ENCODE results near the gene ERBB3.

ERBB3 gene

DNA sequence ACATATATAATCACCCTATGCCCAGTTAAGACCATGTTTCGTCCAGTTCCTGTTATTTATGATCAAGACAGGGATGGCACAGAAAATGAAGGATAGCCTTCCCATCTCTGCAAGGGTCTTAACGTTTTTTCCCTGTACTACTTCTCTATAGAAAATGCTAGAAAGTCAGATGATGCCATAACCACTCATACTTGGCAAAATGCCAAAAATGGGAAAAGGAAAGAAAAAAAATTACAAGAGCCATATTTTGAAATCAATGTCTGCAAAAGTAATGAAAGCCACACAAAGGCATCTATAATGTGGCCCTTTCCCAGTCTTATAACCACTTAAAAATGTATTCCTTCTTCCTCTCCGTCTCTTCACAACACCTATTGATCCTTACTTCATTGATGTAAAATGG is 70.6 kb downstream of the ERBB3 start:
- H4K20me1 ChIP-seq (ENCODE audit: low read depth, low read length) = no peaks in the 10 kb centered on the region

DNA sequence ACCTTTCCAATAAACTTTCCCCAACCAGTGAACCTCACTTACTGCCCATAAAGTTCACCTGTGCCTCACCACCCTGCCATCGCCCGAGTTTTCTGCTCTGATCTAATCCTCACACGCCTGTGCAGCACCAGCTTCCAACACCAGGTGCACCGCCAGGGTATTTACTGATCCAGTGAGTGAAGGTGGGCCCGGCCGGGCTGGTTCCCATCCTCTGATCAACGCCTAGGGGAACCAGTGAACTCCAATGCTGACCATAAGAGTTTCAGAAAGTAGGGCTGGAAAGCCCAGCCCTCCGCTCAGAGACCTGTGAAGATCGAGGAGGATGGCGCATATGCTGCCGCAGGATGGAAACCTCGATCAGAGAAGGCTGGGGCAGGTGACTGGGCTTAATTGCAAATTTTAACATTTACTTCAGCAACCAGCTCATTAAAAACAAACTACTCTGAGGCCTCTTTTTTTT is 71.7 kb downstream of the ERBB3 start:
- Histone ChIP-seq H3K36me3 (ENCODE audit: low read length) (no peaks in the 10 kb centered on the region), H3K9me3 (ENCODE audit: insufficient read depth, low read length) (no peaks in the 10 kb centered on the region), H4K20me1 (ENCODE audit: low read depth, low read length) (no peaks in the 10 kb centered on the region), H3F3A (ENCODE audit: insufficient read depth) (peaks cover 14% of the 10 kb centered on the region; the same call in 1 of the 2 replicates), H2AFZ (ENCODE audit: low read depth, low read length, severe bottlenecking) (peak overlapping the region; percentile 36), H3K9me2 (replicated peaks; ENCODE audit: insufficient read depth, low read length) (no peaks in the 10 kb centered on the region), H3K9ac (ENCODE audit: low read length) (peak overlapping the region; percentile 77), H3K4me3 (ENCODE audit: insufficient read depth, low read length, poor library complexity, severe bottlenecking) (peak overlapping the region; percentile 74), H3K27me3 (ENCODE audit: low read length) (no peaks in the 10 kb centered on the region), H3K4me2 (ENCODE audit: low read depth, low read length, poor library complexity, severe bottlenecking) (peak overlapping the region; percentile 80), H3K27ac (ENCODE audit: low read depth, low read length) (peak overlapping the region; percentile 85), H3K79me2 (ENCODE audit: insufficient read depth, low read length) (peaks cover 6% of the 10 kb centered on the region; the same call in 1 of the 2 replicates)
- no peak for TF ChIP-seq EZH2phosphoT487 (conservative IDR thresholded peaks at IDR 0.05; ENCODE audit: low read length)
- peak; percentile 23 for TF ChIP-seq CTCF (IDR thresholded peaks at IDR 0.05; ENCODE audit: insufficient read depth, low read length, poor library complexity, severe bottlenecking)

More for the DNA sequence above, 70.6 kb downstream of the ERBB3 start:
- H3K4me2 ChIP-seq (ENCODE audit: low read depth, low read length, poor library complexity, severe bottlenecking) = peak overlapping the region; percentile 80
- H3K9ac ChIP-seq (ENCODE audit: low read length) = no peak overlapping the region
- no peak overlapping the region for H2AFZ ChIP-seq (ENCODE audit: low read depth, low read length, severe bottlenecking)
- peaks cover 21% of the 10 kb centered on the region; the same call in 1 of the 2 replicates for H3F3A ChIP-seq (ENCODE audit: insufficient read depth)
- TF ChIP-seq CTCF (IDR thresholded peaks at IDR 0.05; ENCODE audit: insufficient read depth, low read length, poor library complexity, severe bottlenecking) = no peak
- no peak for TF ChIP-seq EZH2phosphoT487 (conservative IDR thresholded peaks at IDR 0.05; ENCODE audit: low read length)
- peaks cover 6% of the 10 kb centered on the region; the same call in 1 of the 2 replicates for H3K79me2 ChIP-seq (ENCODE audit: insufficient read depth, low read length)
- H3K9me3 ChIP-seq (ENCODE audit: insufficient read depth, low read length) = no peaks in the 10 kb centered on the region
- no peaks in the 10 kb centered on the region for H3K36me3 ChIP-seq (ENCODE audit: low read length)
- H3K9me2 ChIP-seq (replicated peaks; ENCODE audit: insufficient read depth, low read length) = no peaks in the 10 kb centered on the region
- H3K4me3 ChIP-seq (ENCODE audit: insufficient read depth, low read length, poor library complexity, severe bottlenecking) = no peak overlapping the region
- H3K27ac ChIP-seq (ENCODE audit: low read depth, low read length) = no peak overlapping the region
- no peaks in the 10 kb centered on the region for H3K27me3 ChIP-seq (ENCODE audit: low read length)

- TF ChIP-seq EZH2phosphoT487 (conservative IDR thresholded peaks at IDR 0.05; ENCODE audit: low read length) (no peak), CTCF (IDR thresholded peaks at IDR 0.05; ENCODE audit: insufficient read depth, low read length, poor library complexity, severe bottlenecking) (no peak)
- peak within 1 kb of the TSS; percentile 85 for H3K27ac ChIP-seq (ENCODE audit: low read depth, low read length)
- H3K9ac ChIP-seq (ENCODE audit: low read length) = peak within 1 kb of the TSS; percentile 77
- H3K9me2 ChIP-seq (replicated peaks; ENCODE audit: insufficient read depth, low read length) = no peaks in the 10 kb centered on the region
- H3K27me3 ChIP-seq (ENCODE audit: low read length) = no peaks in the 10 kb centered on the region
- peaks cover 6% of the 10 kb centered on the region; the same call in 1 of the 2 replicates for H3K79me2 ChIP-seq (ENCODE audit: insufficient read depth, low read length)
- peaks cover 14% of the 10 kb centered on the region; the same call in 1 of the 2 replicates for H3F3A ChIP-seq (ENCODE audit: insufficient read depth)
- peak within 1 kb of the TSS; percentile 80 for H3K4me2 ChIP-seq (ENCODE audit: low read depth, low read length, poor library complexity, severe bottlenecking)
- H4K20me1 ChIP-seq (ENCODE audit: low read depth, low read length) = no peaks in the 10 kb centered on the region
- H3K36me3 ChIP-seq (ENCODE audit: low read length) = no peaks in the 10 kb centered on the region
- peak within 1 kb of the TSS; percentile 74 for H3K4me3 ChIP-seq (ENCODE audit: insufficient read depth, low read length, poor library complexity, severe bottlenecking)
- H2AFZ ChIP-seq (ENCODE audit: low read depth, low read length, severe bottlenecking) = peak within 1 kb of the TSS; percentile 36
- H3K9me3 ChIP-seq (ENCODE audit: insufficient read depth, low read length) = no peaks in the 10 kb centered on the region
Measured at GRCh38 chr12:56152132-56152755, 72.3 kb downstream of the ERBB3 start, which contains the start of gene MYL6B. Gene MYL6B (plus strand): TSS chr12:56152587. CDS start chr12:56153919, 1,332 bp downstream.

Measured in SU-DHL-6 (cell line).